ENCODE results near the gene RAD51D.

DNA sequence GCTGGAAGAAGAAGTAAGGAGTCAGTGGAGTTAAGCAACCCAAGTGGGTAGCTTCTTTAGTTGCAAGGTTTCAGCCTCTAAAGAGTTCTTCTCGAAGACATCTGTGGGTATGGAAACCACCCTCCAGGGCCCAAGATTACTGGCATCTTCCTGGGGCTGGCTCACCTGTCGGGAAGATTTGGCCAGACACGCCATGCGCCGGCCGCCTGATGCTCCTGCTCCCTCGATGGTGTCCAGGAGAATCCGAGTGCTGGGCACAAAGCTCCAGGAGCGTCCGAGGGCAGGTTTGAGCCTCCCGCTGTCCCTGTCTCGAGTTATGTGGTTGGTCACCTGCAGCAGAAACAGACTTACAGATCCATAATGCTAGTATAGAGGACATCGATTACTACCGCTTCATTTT is 18.6 kb downstream of the RAD51D start:
- TF ChIP-seq, protein P1, sequence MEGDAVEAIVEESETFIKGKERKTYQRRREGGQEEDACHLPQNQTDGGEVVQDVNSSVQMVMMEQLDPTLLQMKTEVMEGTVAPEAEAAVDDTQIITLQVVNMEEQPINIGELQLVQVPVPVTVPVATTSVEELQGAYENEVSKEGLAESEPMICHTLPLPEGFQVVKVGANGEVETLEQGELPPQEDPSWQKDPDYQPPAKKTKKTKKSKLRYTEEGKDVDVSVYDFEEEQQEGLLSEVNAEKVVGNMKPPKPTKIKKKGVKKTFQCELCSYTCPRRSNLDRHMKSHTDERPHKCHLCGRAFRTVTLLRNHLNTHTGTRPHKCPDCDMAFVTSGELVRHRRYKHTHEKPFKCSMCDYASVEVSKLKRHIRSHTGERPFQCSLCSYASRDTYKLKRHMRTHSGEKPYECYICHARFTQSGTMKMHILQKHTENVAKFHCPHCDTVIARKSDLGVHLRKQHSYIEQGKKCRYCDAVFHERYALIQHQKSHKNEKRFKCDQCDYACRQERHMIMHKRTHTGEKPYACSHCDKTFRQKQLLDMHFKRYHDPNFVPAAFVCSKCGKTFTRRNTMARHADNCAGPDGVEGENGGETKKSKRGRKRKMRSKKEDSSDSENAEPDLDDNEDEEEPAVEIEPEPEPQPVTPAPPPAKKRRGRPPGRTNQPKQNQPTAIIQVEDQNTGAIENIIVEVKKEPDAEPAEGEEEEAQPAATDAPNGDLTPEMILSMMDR (IDR thresholded peaks at IDR 0.05; ENCODE audit: borderline replicate concordance, extremely low read depth, low read length, poor library complexity, severe bottlenecking): no peak
- no peak for TF ChIP-seq EZH2 (IDR thresholded peaks at IDR 0.05; ENCODE audit: borderline replicate concordance, low read depth, low read length, severe bottlenecking)

Measured in DND-41 (cell line).